Activated effector memory CD4-positive, alpha-beta T cell treated with Interleukin-2 at 50 U/mL for 16 hours (primary cell): ENCODE data around the gene CCDC185.

Experiments
- DNase-seq: peaks from one replicate; pipeline ENCODE4 v3.0.0-alpha.2; 2020

CCDC185 gene

GRCh38 chr1:223443397-223443796 is 50.2 kb downstream of the CCDC185 start:
- DNase-seq, result no peak

DNA sequence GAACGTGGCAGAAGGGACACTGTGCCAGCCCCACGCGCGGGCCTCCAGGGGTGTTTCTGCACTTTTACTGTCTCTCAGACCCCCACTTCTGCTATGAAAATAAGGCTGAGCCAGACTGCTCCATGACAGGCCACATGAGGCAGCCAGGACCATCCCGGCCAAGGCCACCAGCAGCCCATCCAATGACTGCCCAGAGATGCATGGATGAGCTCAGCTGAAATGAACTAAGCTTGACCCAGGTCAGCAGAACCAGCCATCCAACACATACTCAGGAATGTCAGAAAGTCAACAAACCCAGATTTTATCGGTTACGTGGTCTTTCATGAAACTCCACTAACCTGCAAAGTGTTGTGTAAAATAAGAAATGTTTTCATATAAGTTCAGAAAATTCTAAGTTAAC is 51.2 kb downstream of the CCDC185 start:
- no peak for DNase-seq
